ENCODE measurements around the gene ZNF710.

The ZNF710 gene

DNA sequence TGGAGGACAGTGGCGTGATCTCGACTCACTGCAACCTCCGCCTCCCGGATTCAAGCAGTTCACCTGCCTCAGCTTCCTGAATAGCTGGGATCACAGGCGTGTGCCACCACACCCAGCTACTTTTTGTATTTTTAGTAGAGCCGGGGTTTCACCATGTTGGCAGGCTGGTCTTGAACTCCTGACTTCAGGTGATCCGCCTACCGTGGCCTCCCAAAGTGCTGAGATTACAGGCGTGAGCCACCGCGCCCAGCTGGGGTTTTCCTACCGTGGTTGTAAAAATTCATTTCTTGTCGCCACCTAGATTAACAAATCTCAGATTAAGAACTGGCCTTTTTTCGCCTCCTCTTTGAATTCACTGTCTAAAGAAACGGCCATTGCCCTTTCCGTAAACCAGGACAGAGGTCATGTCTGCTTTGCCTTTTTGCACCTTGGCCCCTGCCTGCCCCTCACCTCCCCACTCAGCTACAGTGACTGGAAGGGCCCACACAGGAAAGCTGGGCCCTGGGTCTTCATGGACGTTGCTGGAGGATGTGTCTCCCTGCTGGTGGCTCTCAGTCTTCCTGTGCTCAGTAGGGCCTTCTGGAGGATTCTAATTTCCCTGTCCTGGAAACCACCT is 17.2 kb downstream of the ZNF710 start:
- H4K20me1 ChIP-seq = peaks cover 0 to 47% (median 35%) of the 10 kb centered on the region in 11 experiments; a peak in 15 of 22 replicates
- peak overlapping the region; percentile 19 to 94 (median 40); a peak in 18 of 22 replicates for H3K4me2 ChIP-seq
- H3K9ac ChIP-seq = peak overlapping the region in 2 of 11 experiments; percentile 24 to 42; a peak in 3 of 22 replicates
- H3K27ac ChIP-seq = peak overlapping the region in 5 of 11 experiments; percentile 1 to 89 (median 43); a peak in 7 of 22 replicates
- peaks cover 72 to 100% (median 78%) of the 10 kb centered on the region in 10 experiments for H3K4me1 ChIP-seq
- no peak overlapping the region for H3K4me3 ChIP-seq
- no peaks in the 10 kb centered on the region for H3K9me3 ChIP-seq (replicated peaks in 1 of 11)
- H3K27me3 ChIP-seq = no peaks in the 10 kb centered on the region
- no peak for TF ChIP-seq Cebpa-rat (IDR thresholded peaks at IDR 0.05)
- peaks cover 0 to 55% (median 0%) of the 10 kb centered on the region in 11 experiments; a peak in 9 of 22 replicates for H3K36me3 ChIP-seq

- peak overlapping the region; percentile 77 to 96 (median 91) for H3K4me2 ChIP-seq
- H3K9me3 ChIP-seq (replicated peaks in 1 of 11) = no peaks in the 10 kb centered on the region
- H4K20me1 ChIP-seq = peaks cover 0 to 50% (median 23%) of the 10 kb centered on the region in 11 experiments; a peak in 14 of 22 replicates
- peak overlapping the region; percentile 69 to 89 (median 83) for H3K27ac ChIP-seq
- H3K4me1 ChIP-seq = peaks cover 75 to 100% (median 81%) of the 10 kb centered on the region in 10 experiments
- H3K36me3 ChIP-seq = peaks cover 0 to 62% (median 0%) of the 10 kb centered on the region in 11 experiments; a peak in 9 of 22 replicates
- peak overlapping the region; percentile 51 to 79 (median 70); a peak in 21 of 22 replicates for H3K9ac ChIP-seq
- H3K27me3 ChIP-seq = no peaks in the 10 kb centered on the region
- no peak for TF ChIP-seq Cebpa-rat (IDR thresholded peaks at IDR 0.05)
- peak overlapping the region; percentile 10 to 52 (median 40); a peak in 14 of 20 replicates for H3K4me3 ChIP-seq
Observed at GRCh38 chr15:90019611-90020010, 18.5 kb downstream of the ZNF710 start.

- Histone ChIP-seq H3K9ac (peak overlapping the region; percentile 51 to 79 (median 70); a peak in 21 of 22 replicates), H4K20me1 (peaks cover 0 to 50% (median 23%) of the 10 kb centered on the region in 11 experiments; a peak in 14 of 22 replicates), H3K9me3 (replicated peaks in 1 of 11) (no peaks in the 10 kb centered on the region), H3K27ac (peak overlapping the region; percentile 69 to 89 (median 83)), H3K36me3 (peaks cover 0 to 56% (median 0%) of the 10 kb centered on the region in 11 experiments; a peak in 9 of 22 replicates), H3K4me1 (peaks cover 81 to 100% (median 87%) of the 10 kb centered on the region in 10 experiments), H3K4me3 (peak overlapping the region; percentile 19 to 52 (median 40); a peak in 18 of 20 replicates), H3K27me3 (no peaks in the 10 kb centered on the region), H3K4me2 (peak overlapping the region; percentile 77 to 96 (median 91))
- TF ChIP-seq Cebpa-rat (IDR thresholded peaks at IDR 0.05) = no peak
Observed at GRCh38 chr15:90020021-90020735, 19.1 kb downstream of the ZNF710 start.

DNA sequence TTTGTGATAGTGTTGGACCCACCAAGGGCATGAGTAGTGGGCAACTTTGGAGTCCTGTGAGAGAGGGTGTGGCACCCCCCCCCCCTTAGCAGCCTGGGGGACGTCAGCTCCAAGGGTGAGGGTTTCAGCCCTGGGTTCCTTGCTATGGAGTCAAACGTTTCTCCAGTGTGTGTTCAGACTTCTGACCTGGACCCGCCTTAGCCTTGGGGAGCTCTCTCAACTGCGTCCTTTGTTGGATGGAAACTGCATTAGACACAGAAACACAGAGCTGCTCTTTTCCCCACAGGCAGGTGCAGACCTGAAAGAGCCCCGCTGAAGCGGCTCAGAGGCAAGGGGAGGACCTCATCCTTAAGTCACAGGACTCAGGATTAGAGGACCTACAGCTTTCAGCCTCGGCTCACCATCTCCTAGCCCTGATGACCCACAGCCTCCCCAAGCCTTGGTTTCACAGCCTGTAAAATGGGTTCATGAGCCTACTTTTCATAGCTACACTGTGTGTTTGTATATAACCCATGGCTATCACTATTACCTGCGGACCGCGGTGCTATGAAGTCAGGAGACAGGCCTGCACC is 19.9 kb downstream of the ZNF710 start:
- Histone ChIP-seq H3K4me3 (peak overlapping the region in 3 of 10 experiments; percentile 35 to 52 (median 39); a peak in 1 of 20 replicates), H4K20me1 (peaks cover 0 to 44% (median 15%) of the 10 kb centered on the region in 11 experiments; a peak in 14 of 22 replicates), H3K4me2 (peak overlapping the region; percentile 77 to 96 (median 91)), H3K4me1 (peaks cover 85 to 100% (median 92%) of the 10 kb centered on the region in 10 experiments), H3K27me3 (no peaks in the 10 kb centered on the region), H3K9ac (peak overlapping the region; percentile 51 to 79 (median 70); a peak in 18 of 22 replicates), H3K27ac (peak overlapping the region; percentile 69 to 89 (median 83)), H3K9me3 (replicated peaks in 1 of 11) (no peaks in the 10 kb centered on the region), H3K36me3 (peaks cover 0 to 48% (median 0%) of the 10 kb centered on the region in 11 experiments; a peak in 9 of 22 replicates)
- no peak for TF ChIP-seq Cebpa-rat (IDR thresholded peaks at IDR 0.05)

DNA sequence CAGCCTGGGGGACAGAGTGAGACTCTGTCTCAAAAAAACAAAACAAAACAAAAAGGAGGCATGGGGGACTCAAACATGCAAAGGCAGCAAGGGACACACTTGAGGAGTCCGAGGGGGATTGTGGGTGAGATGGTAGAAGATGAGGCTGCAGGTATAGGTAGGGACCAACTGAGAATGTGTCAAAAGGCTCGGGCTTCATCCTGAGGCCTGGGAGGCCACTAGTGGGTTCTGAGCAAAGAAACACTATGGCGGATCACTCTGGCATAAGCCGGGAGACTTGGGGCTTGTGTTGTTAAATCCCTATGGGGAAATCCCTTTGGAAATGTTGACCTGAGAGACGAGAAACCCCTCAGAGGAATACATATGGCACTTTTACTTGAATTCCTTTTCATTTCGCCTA is 21.2 kb downstream of the ZNF710 start:
- TF ChIP-seq Cebpa-rat (IDR thresholded peaks at IDR 0.05) = no peak

GRCh38 chr15:90022905-90023700 is 22.0 kb downstream of the ZNF710 start:
- Histone ChIP-seq H4K20me1 (peaks cover 0 to 24% (median 3%) of the 10 kb centered on the region in 11 experiments; a peak in 7 of 22 replicates), H3K4me2 (peak overlapping the region; percentile 6 to 94 (median 58); a peak in 17 of 22 replicates), H3K27me3 (no peaks in the 10 kb centered on the region), H3K9me3 (replicated peaks in 1 of 11) (peaks cover 0 to 11% (median 10%) of the 10 kb centered on the region in 11 experiments; a peak in 17 of 22 replicates), H3K36me3 (peaks cover 1 to 44% (median 11%) of the 10 kb centered on the region in 11 experiments; a peak in 14 of 22 replicates), H3K9ac (no peak overlapping the region), H3K4me3 (no peak overlapping the region), H3K4me1 (peaks cover 74 to 100% (median 85%) of the 10 kb centered on the region in 10 experiments), H3K27ac (no peak overlapping the region)
- TF ChIP-seq Cebpa-rat (IDR thresholded peaks at IDR 0.05) = no peak

More for the DNA sequence above, 21.2 kb downstream of the ZNF710 start:
- Histone ChIP-seq H3K4me2 (peak overlapping the region in 3 of 11 experiments; percentile 84 to 94 (median 88); a peak in 5 of 22 replicates), H3K27ac (no peak overlapping the region; a peak in 1 of 22 replicates), H3K36me3 (peaks cover 0 to 44% (median 4%) of the 10 kb centered on the region in 11 experiments; a peak in 12 of 22 replicates), H3K4me3 (no peak overlapping the region), H4K20me1 (peaks cover 0 to 32% (median 3%) of the 10 kb centered on the region in 11 experiments; a peak in 9 of 22 replicates), H3K4me1 (peaks cover 81 to 100% (median 90%) of the 10 kb centered on the region in 10 experiments), H3K9me3 (replicated peaks in 1 of 11) (peaks cover 0 to 4% (median 3%) of the 10 kb centered on the region in 11 experiments; a peak in 16 of 22 replicates), H3K9ac (no peak overlapping the region), H3K27me3 (no peaks in the 10 kb centered on the region)

DNA sequence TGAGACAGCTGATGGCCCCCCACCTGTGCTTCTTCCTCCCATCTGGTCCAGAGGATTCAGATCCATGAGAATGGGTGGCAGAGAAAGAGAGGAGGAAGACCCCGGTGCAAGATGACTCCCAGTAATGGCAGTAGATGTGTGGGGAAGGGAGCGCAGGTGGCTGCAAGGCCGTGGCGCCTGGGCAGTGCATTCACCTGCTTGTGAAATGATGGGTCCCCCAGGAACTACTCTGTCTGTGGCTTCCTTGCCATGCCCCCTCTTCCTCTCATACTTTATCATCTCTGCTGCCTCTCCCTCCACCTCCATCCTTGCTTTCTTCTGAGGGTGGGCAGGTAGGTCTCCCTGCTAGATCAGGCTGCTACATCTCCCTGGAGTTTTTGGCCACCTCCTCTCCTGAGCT is 23.3 kb downstream of the ZNF710 start:
- Histone ChIP-seq H3K9me3 (replicated peaks in 1 of 11) (peaks cover 0 to 18% (median 16%) of the 10 kb centered on the region in 11 experiments; a peak in 17 of 22 replicates), H3K4me3 (no peak overlapping the region), H3K27ac (no peak overlapping the region), H3K4me2 (peak overlapping the region; percentile 42 to 94 (median 59)), H3K36me3 (peaks cover 6 to 51% (median 18%) of the 10 kb centered on the region in 11 experiments; a peak in 15 of 22 replicates), H4K20me1 (peaks cover 0 to 22% (median 3%) of the 10 kb centered on the region in 11 experiments; a peak in 7 of 22 replicates), H3K27me3 (no peaks in the 10 kb centered on the region), H3K4me1 (peaks cover 70 to 100% (median 84%) of the 10 kb centered on the region in 10 experiments), H3K9ac (peak overlapping the region in 2 of 11 experiments; percentile 0 to 64; a peak in 2 of 22 replicates)
- no peak for TF ChIP-seq Cebpa-rat (IDR thresholded peaks at IDR 0.05)

Measured in BLaER1 treated with 17β-estradiol and CSF1 and Interleukin-3, amounts not matched to agents 10 nM and 100 nM (cell line).